PFSK-1 (cell line): ENCODE data around the gene LARP4B.

Experiments used
- POLR2AphosphoS5 ChIP-seq: IDR thresholded peaks from 2 replicates; pipeline ENCODE4 v1.6.1; 2012; ENCODE audit warnings: low read depth, mild to moderate bottlenecking, control low read depth, low read length, moderate library complexity
- REST ChIP-seq, 2 experiments: IDR thresholded peaks; 2 replicates each; pipeline versions ENCODE4 v1.6.1 to v1.8.0; 2011 to 2012; ENCODE audit warnings: low read depth in 2 of 2, low read length in 2 of 2, control low read depth in 1 of 2, inconsistent platforms in 1 of 2, mild to moderate bottlenecking in 1 of 2, moderate library complexity in 1 of 2; ENCODE audit not compliant: insufficient read depth in 1 of 2
- SIN3A ChIP-seq: IDR thresholded peaks from 2 replicates; pipeline ENCODE4 v1.6.1; 2012; ENCODE audit warnings: mild to moderate bottlenecking, low read length, moderate library complexity, borderline replicate concordance; ENCODE audit not compliant: insufficient read depth
- TAF1 ChIP-seq: IDR thresholded peaks from 2 replicates; pipeline ENCODE4 v1.6.1; 2012; ENCODE audit warnings: low read length, control low read depth, borderline replicate concordance; ENCODE audit not compliant: insufficient read depth

- TF ChIP-seq POLR2AphosphoS5 (no peak), TAF1 (no peak), SIN3A (no peak), REST (IDR thresholded peaks at IDR 0.05; ENCODE audit: insufficient read depth in 1 of 2, low read depth in 2 of 2, low read length in 2 of 2) (no peak)
These were observed 144.7 kb downstream of the LARP4B start for GRCh38 chr10:786633-787474.
